Measurements from ENCODE around the gene SND1. TPM values are rescaled to one million over a fixed set of nuclear protein-coding genes. Genes with fewer than 3 reads are reported as not detected.
A peak's percentile ranks its signal among the peaks of the same experiment; 100 is the strongest.

SND1 gene
- total RNA-seq, 1 donor from 2014 or later, result 201 TPM

DNA sequence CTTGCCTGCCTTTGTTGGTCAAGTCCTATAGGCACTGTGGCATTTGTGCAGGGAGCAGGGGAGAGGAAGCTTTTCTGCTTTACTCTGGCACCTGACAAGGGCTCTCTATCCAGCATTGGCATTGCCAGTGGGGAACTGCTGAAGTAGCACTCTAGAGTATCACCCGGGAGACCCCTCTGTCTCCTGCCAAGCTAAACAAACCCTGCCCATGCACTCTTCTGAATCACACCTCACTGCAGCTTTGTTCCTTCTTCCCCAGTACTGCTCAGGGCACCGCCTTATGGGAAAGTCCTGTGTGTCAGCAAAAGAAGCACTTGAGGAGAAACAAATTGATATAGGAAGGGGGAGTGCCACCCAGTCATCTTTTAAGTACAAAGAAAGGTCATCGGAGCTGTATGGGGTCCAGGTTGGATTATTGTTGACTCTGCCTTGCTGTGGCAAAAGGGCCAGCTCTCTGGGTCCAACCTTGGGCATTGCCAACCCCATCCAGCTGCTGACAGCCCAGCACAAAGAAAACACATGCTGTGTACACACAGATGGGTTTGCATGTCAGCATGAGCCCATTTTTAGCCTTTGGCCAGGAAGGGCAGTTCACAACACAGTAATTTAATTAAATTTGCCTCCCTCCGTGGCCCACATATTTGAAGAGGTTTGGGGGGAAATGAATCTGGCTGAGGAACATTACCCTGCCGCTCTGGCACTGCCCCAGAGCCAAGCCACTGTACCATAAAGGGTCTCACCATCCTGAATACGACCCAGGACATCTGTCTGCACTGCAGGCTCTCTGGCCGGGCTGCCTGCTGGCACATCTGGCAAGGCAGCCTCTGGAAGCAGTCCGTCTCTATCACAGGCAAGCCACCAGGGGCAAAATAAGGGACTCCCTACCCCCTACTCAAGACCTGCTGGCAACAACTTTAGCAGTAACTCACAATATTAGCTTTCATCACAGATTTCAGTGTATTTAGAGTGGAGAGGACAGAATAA is 366.2 kb downstream of the SND1 start:
- peak; percentile 78 for DNase-seq (ENCODE audit: low read depth)

DNA sequence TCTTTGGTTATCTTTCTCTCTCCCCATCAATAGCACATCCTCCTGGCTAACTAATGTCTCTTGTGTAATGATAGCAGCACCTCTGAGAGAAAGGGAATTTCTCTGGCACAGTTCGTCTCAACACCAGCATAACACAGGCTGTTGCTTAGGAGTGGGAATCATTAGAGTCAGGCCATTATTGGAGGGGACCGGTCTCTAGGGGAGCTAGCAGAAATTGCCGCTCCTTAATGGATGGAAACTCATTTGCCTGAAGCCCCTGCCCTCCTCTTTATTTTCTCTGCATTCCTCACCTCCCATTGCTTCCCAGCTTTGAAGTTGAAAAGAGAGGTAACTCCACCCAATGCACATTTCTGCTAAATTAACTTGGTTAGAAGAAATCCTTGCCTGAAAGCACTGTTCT is 367.3 kb downstream of the SND1 start:
- no peak for DNase-seq (ENCODE audit: low read depth)

- DNase-seq (ENCODE audit: low read depth), result no peak
Measured at GRCh38 chr7:128020159-128020558, 368.2 kb downstream of the SND1 start.

- peak; percentile 89 for DNase-seq (ENCODE audit: low read depth)
Measured at GRCh38 chr7:128021366-128021765, 369.4 kb downstream of the SND1 start.

- DNase-seq (ENCODE audit: low read depth), result peak; percentile 51
Measured at GRCh38 chr7:128022631-128023532, 370.9 kb downstream of the SND1 start.

GRCh38 chr7:128024151-128024550 is 372.2 kb downstream of the SND1 start:
- no peak for DNase-seq (ENCODE audit: low read depth)

DNA sequence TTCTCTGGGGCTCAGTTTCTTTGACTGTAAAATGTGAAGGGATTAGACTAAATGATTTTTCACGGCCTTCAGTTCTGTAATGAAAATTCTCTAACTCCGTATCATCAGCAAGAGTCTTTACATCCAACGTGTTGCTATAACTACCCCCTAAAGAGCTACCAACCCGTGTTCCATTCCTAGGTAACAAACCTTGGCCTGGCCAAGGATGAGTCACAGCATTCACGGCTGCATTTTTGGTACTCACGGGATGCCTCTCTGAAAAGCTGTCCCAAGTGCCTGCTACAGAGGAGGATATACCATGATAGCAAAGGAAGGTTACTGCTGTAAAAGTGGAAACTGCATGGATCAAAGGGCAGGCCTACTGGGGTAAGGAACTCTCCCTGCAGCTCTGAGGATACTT is 373.4 kb downstream of the SND1 start:
- DNase-seq (ENCODE audit: low read depth), result no peak

- DNase-seq (ENCODE audit: low read depth), result no peak
Measured at GRCh38 chr7:128025819-128026218, 373.8 kb downstream of the SND1 start.

DNA sequence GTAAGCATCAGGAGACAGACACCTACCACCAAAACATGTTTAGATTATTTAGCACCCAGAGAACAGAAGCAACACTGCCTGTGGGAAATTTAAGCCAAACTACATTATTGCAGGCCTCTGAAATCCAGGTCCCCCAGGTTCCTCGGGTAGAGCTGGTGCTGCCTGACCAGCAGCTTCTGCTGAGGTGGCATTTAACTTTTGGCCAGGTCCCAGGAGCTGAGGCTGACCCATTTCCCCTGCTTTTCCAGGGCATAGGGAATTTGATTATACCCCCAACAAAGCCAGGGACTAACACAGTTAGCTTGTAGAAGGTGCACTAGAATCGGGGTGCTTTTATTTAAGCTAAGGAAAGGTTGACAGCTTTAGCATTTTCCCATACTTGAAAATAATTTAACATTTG is 374.6 kb downstream of the SND1 start:
- DNase-seq (ENCODE audit: low read depth), result no peak

- DNase-seq (ENCODE audit: low read depth), result no peak
Measured at GRCh38 chr7:128027485-128027980, 375.5 kb downstream of the SND1 start.

GRCh38 chr7:128029405-128029995 is 377.5 kb downstream of the SND1 start:
- no peak for DNase-seq (ENCODE audit: low read depth)

GRCh38 chr7:128030263-128030653 is 378.3 kb downstream of the SND1 start:
- DNase-seq (ENCODE audit: low read depth), result no peak

DNA sequence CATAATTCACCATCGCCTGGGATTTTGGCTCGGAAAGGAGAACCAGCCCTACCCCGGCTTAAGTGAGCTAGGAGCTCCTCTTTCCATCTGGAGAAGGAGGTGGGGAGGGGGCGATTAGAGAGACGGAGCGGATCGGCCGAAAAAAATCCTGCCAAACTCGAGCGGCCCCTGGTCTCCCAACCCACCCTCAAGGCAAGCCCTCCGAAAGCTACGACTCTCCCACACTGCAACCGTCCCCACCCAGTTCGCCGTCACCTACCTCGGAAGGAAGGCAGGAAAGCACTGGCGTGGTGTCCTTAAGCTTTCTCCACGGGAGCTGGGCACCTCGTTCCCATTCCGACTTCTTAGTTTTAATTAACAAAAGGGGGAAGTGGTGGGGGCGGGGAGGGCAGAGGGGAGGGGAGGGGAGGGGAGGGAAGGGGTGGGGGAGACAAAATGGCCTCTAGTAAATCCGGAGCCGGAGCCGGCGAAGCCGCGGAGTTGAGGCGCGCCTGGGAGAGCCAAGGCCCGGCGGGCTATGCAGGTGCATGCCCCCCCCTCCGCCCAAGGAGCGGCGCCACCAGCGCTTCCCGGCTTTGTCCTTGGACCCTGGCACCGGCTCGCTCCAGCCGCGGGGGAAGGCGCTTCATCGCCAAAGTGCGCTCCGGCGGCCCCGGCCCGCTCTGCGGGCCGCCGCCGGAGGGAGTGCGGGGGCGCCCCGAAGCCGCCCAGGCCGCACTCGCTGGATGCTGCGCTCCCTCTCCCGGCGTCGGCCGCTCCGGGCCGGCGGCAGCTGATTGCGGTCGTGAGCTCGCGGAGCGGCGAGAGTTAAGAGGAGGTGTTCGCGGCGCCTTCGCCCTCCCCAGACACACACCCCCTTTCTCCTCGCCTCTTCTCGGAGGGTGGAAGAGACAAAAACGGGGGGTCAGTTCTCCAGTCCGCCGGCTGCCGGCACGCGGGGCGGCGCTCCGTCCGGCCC is 378.9 kb downstream of the SND1 start, which contains the start of gene LRRC4:
TSS of gene LRRC4 (minus strand) at position 784 of the 958 bp plus-strand sequence. CDS start 797 bp downstream, outside the sequence.
- no peak for DNase-seq (ENCODE audit: low read depth)

DNA sequence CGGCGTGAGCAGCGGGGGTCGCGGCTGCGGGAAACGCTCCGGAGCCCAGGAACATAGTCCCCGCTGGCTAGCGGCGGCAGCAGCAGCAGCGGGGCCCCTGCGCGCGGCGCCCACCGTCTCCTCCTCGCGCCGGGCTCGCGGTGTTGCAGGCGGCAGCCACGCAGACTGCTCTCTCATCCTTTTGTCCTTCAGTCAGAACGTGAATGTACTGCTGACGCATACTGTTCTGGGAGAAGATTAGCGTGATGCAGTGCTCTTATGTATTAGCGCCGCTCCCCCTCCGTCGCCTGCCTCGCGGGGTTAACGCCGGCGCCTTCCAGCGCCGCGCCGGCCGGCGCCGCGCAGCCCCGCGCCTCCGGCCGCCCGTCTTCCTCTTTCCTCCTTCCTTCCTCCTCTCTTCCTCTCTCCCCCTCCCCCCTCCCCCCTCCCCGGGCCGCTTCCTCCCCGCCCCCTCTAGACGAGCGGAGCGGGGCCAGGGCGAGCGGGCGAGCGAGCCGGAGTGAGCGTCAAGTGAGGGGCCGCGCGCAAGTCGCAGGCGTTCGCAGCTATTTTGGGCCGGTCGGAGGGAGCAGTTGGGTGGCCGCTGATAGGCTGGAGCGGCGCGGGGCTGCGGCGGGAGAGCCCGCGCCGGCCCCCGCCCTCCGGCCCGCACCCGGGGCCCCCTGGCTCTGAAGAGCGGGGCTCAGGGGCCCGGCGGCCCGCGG is 380.1 kb downstream of the SND1 start:
- DNase-seq (ENCODE audit: low read depth), result peak; percentile 67

GRCh38 chr7:128032605-128033235 is 380.7 kb downstream of the SND1 start:
- no peak for DNase-seq (ENCODE audit: low read depth)

GRCh38 chr7:128033246-128033645 is 381.3 kb downstream of the SND1 start:
- DNase-seq (ENCODE audit: low read depth), result no peak

DNA sequence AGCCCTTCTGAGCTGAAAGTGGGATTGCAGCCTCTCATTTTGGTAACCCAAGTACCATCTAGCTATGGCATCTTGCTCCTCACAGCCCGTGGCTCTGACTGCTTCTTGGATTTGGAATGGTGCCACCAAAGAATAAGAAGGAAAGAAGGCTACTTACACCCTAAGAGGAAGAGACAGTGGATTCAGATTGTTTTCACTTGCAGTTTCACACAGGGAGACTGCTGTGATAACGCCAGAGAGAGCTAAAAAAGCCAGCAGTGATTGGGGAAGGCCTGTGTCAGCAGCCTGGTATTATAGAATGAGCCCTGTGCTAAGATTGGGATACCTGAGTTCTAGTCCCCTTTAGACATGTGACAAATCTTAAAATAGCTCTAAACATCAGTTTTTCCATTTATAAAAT is 382.8 kb downstream of the SND1 start:
- no peak for DNase-seq (ENCODE audit: low read depth)

DNA sequence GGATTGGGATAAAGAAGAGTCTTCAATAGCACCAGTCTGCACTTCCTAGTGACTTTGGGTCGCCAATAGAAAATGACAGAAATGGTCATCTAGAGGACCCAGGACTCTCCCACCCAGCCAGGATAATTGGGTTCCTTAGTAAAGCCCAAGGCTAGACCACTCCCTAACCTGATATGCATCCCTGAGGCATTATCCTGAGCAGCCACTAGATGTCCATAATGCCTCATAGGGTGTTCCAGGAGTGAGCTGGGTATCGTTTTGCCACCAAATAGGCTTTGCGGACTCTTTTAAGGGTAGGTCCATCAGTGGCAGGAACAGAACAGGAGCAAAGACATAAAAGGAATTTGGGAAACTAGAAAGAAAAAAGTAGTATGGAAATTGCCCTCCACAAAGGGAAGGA is 383.7 kb downstream of the SND1 start:
- DNase-seq (ENCODE audit: low read depth), result peak; percentile 15

DNA sequence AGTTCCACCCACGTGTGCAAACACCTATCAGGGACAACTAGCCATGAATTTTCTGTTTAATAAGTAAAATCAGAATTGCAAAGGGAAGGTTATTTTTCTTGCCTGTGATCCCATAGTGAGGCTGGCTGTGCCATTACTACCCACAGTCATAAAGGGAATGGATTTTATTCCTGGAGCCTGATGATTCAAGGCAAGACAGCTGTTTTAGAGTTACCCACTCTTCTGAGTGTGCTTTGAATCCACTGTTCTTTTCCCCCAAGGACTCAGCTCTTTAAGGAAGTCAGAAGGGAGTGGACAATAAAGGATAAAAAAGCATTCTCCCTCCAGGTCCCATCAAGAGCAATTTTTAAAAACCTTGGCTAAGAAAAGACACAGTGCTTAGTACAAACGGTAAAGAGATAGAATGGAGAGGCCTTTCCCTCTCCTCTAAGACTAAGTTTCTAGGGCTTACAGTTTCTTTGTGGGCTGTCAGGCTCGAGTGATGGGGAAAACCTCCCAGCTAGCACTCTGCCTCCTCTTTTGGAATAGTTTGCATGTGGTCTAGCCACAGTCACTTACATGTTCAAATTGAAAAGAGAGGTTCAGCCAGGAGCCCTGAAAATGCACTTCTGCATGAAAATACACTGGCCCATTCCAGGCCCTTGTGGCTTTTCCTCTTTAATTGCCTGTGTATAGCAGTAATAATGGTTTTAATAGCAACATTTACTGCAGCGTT is 384.4 kb downstream of the SND1 start:
- no peak for DNase-seq (ENCODE audit: low read depth)
